Measurements from ENCODE around the gene MYLK4.

DNA sequence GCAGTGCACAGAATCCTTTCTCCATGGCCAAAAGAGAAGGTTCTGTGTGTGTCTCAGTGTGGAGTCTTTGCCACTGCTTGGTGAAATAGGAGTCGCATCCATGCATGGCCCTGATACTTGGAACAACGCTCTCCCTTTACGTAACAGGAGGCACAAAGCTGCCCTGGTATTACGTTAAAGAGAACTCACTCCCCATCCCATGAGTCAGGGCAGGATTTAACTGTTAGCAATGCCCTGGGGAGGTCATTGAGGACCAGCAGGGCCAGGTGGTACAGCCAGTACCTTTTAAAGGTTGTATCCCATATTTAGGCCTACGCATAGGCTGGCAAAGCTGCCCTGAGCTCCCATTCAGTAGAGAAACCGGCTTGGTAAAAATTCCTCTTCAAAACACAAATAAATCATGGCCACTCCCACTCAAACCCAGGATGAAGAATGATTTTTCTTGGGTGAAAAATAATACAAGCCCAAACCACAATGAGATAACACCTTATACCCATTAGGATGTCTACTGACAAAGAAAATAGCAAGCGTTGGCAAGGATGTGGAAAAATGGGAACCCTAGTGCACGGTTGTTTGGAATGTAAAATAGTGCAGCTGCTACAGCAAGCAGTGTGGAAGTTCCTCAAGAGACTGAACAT lies 37.1 kb downstream of the MYLK4 start:
- TF ChIP-seq ZNF274 (IDR thresholded peaks at IDR 0.05; ENCODE audit: low read depth, low read length) (no peak), YY1 (IDR thresholded peaks at IDR 0.05; ENCODE audit: insufficient read depth, insufficient read length) (no peak)

Data from NT2/D1 (cell line).